ENCODE results near the gene CALCR.

CALCR gene

DNA sequence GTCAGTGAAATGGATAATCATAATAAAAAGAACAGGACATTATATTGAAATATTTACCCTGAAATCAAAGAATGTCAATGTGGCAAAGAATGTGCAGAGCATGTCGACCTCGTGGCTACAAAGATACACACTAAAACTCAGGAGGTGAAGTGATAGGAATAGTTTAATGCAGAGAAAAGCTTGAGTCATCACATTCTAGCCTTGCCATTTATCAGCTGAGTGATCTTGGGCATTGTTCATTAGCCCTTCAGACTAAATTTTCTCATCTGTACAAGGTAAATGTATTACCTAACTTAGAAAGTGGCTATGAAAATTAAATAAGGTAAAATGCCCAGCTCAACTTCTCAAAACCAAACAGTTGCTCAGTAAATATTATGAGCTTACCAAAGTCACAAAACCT, 22.6 kb downstream of the CALCR start:
- no peak for DNase-seq (ENCODE audit: extremely low read depth, insufficient read length)
- no peak overlapping the region for H3K4me3 ChIP-seq (replicated peaks; ENCODE audit: low read depth, low read length)
- no peaks in the 10 kb centered on the region for H3K36me3 ChIP-seq (ENCODE audit: control insufficient read depth, insufficient read depth, low read length)
- no peaks in the 10 kb centered on the region for H3K27me3 ChIP-seq (replicated peaks; ENCODE audit: control insufficient read depth, insufficient read depth, low read length)
- no peak for TF ChIP-seq CTCF (IDR thresholded peaks at IDR 0.05; ENCODE audit: insufficient read depth, low read length, poor library complexity, severe bottlenecking)

- Histone ChIP-seq H3K27me3 (replicated peaks; ENCODE audit: control insufficient read depth, insufficient read depth, low read length) (no peaks in the 10 kb centered on the region), H3K4me3 (replicated peaks; ENCODE audit: low read depth, low read length) (no peak overlapping the region), H3K36me3 (ENCODE audit: control insufficient read depth, insufficient read depth, low read length) (no peaks in the 10 kb centered on the region)
- TF ChIP-seq CTCF (IDR thresholded peaks at IDR 0.05; ENCODE audit: insufficient read depth, low read length, poor library complexity, severe bottlenecking) = peak; percentile 55
- DNase-seq (ENCODE audit: extremely low read depth, insufficient read length) = no peak
These were observed 23.2 kb downstream of the CALCR start for GRCh38 chr7:93551063-93551895.

DNA sequence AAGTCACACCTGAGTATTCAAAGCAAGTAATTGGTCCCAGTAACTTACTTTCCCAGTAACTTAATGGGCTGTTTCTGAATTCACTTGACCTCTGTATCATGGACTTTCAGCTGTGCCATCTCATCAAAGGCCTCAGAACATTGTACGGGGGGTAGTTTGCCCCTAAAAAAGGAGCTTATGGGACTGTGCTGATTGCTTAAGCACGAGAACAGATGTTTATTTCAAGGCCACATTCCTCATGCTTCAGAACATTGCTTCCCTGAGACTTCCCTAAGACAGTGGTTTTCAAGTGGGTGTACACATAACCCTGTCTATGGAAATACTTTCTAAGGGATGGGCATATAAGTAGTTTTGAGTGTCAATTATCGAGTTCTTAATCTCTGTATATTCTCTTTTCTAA, 26.8 kb downstream of the CALCR start:
- TF ChIP-seq CTCF (IDR thresholded peaks at IDR 0.05; ENCODE audit: insufficient read depth, low read length, poor library complexity, severe bottlenecking) = no peak
- Histone ChIP-seq H3K27me3 (replicated peaks; ENCODE audit: control insufficient read depth, insufficient read depth, low read length) (no peaks in the 10 kb centered on the region), H3K36me3 (ENCODE audit: control insufficient read depth, insufficient read depth, low read length) (no peaks in the 10 kb centered on the region), H3K4me3 (replicated peaks; ENCODE audit: low read depth, low read length) (no peak overlapping the region)
- DNase-seq (ENCODE audit: extremely low read depth, insufficient read length) = no peak

DNA sequence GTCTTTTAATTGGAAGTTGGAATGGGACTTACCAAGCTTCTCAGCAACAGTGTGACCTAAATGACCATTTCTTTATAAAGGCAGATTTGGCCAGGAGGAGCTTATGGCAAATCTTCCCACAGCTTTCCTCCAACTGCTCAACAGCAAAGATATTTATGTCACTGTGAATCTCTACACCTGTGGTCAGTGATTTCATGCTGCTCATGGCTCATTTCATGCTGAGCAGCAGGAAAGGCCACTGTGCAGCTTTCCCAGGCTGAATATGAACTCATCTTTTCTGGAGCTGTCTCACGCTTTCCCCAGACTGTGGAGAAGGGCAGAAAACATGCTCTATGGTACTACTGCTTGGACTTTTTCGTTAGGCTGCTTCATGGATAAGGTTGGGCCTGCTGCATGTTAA, 29.8 kb downstream of the CALCR start:
- Histone ChIP-seq H3K4me3 (replicated peaks; ENCODE audit: low read depth, low read length) (no peak overlapping the region), H3K27me3 (replicated peaks; ENCODE audit: control insufficient read depth, insufficient read depth, low read length) (no peaks in the 10 kb centered on the region), H3K36me3 (ENCODE audit: control insufficient read depth, insufficient read depth, low read length) (no peaks in the 10 kb centered on the region)
- DNase-seq (ENCODE audit: extremely low read depth, insufficient read length) = no peak
- no peak for TF ChIP-seq CTCF (IDR thresholded peaks at IDR 0.05; ENCODE audit: insufficient read depth, low read length, poor library complexity, severe bottlenecking)

DNA sequence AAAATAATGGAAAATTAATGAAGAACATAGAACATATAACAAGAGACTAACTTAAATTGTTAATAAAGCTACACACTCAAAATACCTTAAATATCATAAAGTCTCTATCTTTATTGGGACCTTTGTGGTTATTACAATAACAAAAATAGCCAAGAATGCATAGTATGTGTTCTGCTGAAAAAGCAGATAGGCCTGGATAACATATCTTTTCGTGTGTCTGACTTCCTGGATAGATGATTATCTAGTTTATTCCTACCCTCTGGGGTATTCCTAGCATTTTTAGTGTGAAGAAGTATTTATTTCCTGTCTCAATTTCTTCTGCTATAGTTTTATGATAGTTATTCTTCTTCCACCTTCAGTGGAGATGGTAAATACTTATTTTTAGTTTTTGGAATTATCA, 36.5 kb downstream of the CALCR start:
- no peaks in the 10 kb centered on the region for H3K27me3 ChIP-seq (replicated peaks; ENCODE audit: control insufficient read depth, insufficient read depth, low read length)
- H3K36me3 ChIP-seq (ENCODE audit: control insufficient read depth, insufficient read depth, low read length) = no peaks in the 10 kb centered on the region
- DNase-seq (ENCODE audit: extremely low read depth, insufficient read length) = no peak
- TF ChIP-seq CTCF (IDR thresholded peaks at IDR 0.05; ENCODE audit: insufficient read depth, low read length, poor library complexity, severe bottlenecking) = no peak
- H3K4me3 ChIP-seq (replicated peaks; ENCODE audit: low read depth, low read length) = no peak overlapping the region

Data from GM06990 (cell line).